IMR-90 (cell line): ENCODE results near the gene ROCK2. TPM values are rescaled to one million over a fixed set of nuclear protein-coding genes. Genes with fewer than 3 reads are reported as not detected.

Source experiments
- ATAC-seq: fragments of 200-7000 bp; cut with Tn5 transposase; 2 replicates; pipeline ENCODE4 v1.9.1; 2020; ENCODE audit warnings: low read depth, mild to moderate bottlenecking, moderate library complexity
- BruUV-seq: library from RNA; stranded (reverse); fragments of 400-500 nt; replicated peaks from 2 replicates; lab custom pipeline; 2021; lab: Mats Ljungman, UMichigan
- CTCF ChIA-PET: fragments of 300-600 bp; formaldehyde crosslinking; extraction: SDS; loops from one replicate; lab custom pipeline; 2021; ENCODE audit warnings: antibody characterized with exemption; lab: Yijun Ruan, JAX
- POLR2A ChIA-PET: fragments of 300-600 bp; sonication (Branson Sonifier 250); formaldehyde crosslinking; loops from one replicate; lab custom pipeline; 2022; ENCODE audit warnings: antibody characterized with exemption; ENCODE audit not compliant: unreplicated experiment; lab: Charles Lee
- DNase-seq: peaks from one replicate; pipeline ENCODE4 v3.0.0; 2013
- H2AFZ ChIP-seq: replicated peaks from 2 replicates; pipeline ENCODE3; 2013; ENCODE audit warnings: low read length, mild to moderate bottlenecking; ENCODE audit not compliant: poor library complexity
- H2AK5ac ChIP-seq: 2 replicates; pipeline ENCODE4 v1.6.1; 2013; ENCODE audit warnings: low read depth, low read length, inconsistent platforms
- H2AK9ac ChIP-seq: replicated peaks from 2 replicates; pipeline ENCODE3; 2013; ENCODE audit warnings: mild to moderate bottlenecking, low read depth, low read length, moderate library complexity; ENCODE audit not compliant: poor library complexity
- H2BK120ac ChIP-seq: 2 replicates; pipeline ENCODE4 v1.6.1; 2013; ENCODE audit warnings: low read depth, low read length, inconsistent platforms
- H2BK15ac ChIP-seq: 3 replicates; pipeline ENCODE4 v1.6.1; 2013; ENCODE audit warnings: low read depth, low read length, inconsistent platforms
- H2BK20ac ChIP-seq: 2 replicates; pipeline ENCODE4 v1.6.1; 2013; ENCODE audit warnings: low read depth, mild to moderate bottlenecking, inconsistent platforms, low read length, moderate library complexity
- H2BK5ac ChIP-seq: 2 replicates; pipeline ENCODE4 v1.6.1; 2013; ENCODE audit warnings: mild to moderate bottlenecking, low read depth, low read length, inconsistent platforms; ENCODE audit not compliant: poor library complexity, severe bottlenecking
- H3K14ac ChIP-seq: replicated peaks from 2 replicates; pipeline ENCODE4 v1.6.1; 2013; ENCODE audit warnings: low read depth, low read length, inconsistent platforms
- H3K18ac ChIP-seq: 2 replicates; pipeline ENCODE4 v1.6.1; 2013; ENCODE audit warnings: low read depth, low read length, control low read depth
- H3K23ac ChIP-seq: 2 replicates; pipeline ENCODE4 v1.6.1; 2013; ENCODE audit warnings: low read depth, low read length, inconsistent platforms
- H3K27ac ChIP-seq: 2 replicates; pipeline ENCODE4 v1.5.1; 2013; ENCODE audit warnings: mild to moderate bottlenecking, control low read depth, low read length; ENCODE audit not compliant: insufficient read depth
- H3K27me3 ChIP-seq: 2 replicates; pipeline ENCODE4 v1.6.1; 2013; ENCODE audit warnings: low read length; ENCODE audit not compliant: control insufficient read depth, insufficient read depth
- H3K36me3 ChIP-seq: 2 replicates; pipeline ENCODE4 v1.6.1; 2013; ENCODE audit warnings: low read length, mixed read lengths; ENCODE audit not compliant: control insufficient read depth, insufficient read depth
- H3K4ac ChIP-seq: 2 replicates; pipeline ENCODE4 v1.6.1; 2013; ENCODE audit warnings: low read depth, low read length, inconsistent platforms
- H3K4me1 ChIP-seq: 2 replicates; pipeline ENCODE4 v1.6.1; 2013; ENCODE audit warnings: low read length, mixed read lengths; ENCODE audit not compliant: control insufficient read depth, insufficient read depth
- H3K4me2 ChIP-seq: 2 replicates; pipeline ENCODE4 v1.6.1; 2013; ENCODE audit warnings: low read depth, mild to moderate bottlenecking, control low read depth, low read length, moderate library complexity
- H3K4me3 ChIP-seq: 2 replicates; pipeline ENCODE4 v1.5.1; 2013; ENCODE audit warnings: low read depth, mild to moderate bottlenecking, control low read depth, low read length, moderate library complexity; ENCODE audit not compliant: insufficient read depth
- H3K56ac ChIP-seq: 2 replicates; pipeline ENCODE4 v1.6.1; 2013; ENCODE audit warnings: low read length, inconsistent platforms; ENCODE audit not compliant: insufficient read depth; ENCODE audit errors: extremely low read depth
- H3K79me1 ChIP-seq, 2 experiments: 2 replicates each; pipeline ENCODE4 v1.6.1; 2013; ENCODE audit warnings: low read length in 2 of 2, inconsistent platforms in 1 of 2, low read depth in 1 of 2
- H3K9ac ChIP-seq: 2 replicates; pipeline ENCODE4 v1.6.1; 2013; ENCODE audit warnings: low read depth, low read length, control low read depth
- H3K9me1 ChIP-seq: 2 replicates; pipeline ENCODE4 v1.6.1; 2013; ENCODE audit warnings: low read length, inconsistent platforms; ENCODE audit not compliant: insufficient read depth
- H3K9me3 ChIP-seq: 2 replicates; pipeline ENCODE4 v1.6.1; 2013; ENCODE audit warnings: low read length; ENCODE audit not compliant: control insufficient read depth, insufficient read depth
- H4K20me1 ChIP-seq: 2 replicates; pipeline ENCODE4 v1.6.1; 2013; ENCODE audit warnings: low read length, inconsistent platforms; ENCODE audit not compliant: insufficient read depth
- H4K5ac ChIP-seq: 2 replicates; pipeline ENCODE4 v1.6.1; 2013; ENCODE audit warnings: mild to moderate bottlenecking, low read depth, low read length, control low read depth
- H4K8ac ChIP-seq, 2 experiments: 2 replicates each; pipeline ENCODE4 v1.6.1; 2013; ENCODE audit warnings: low read depth in 2 of 2, low read length in 2 of 2, control low read depth in 1 of 2, inconsistent platforms in 1 of 2
- H4K91ac ChIP-seq: 2 replicates; pipeline ENCODE4 v1.6.1; 2013; ENCODE audit warnings: low read depth, low read length, inconsistent platforms; ENCODE audit not compliant: insufficient read depth
- BHLHE40 ChIP-seq: fragments of 150-350 bp; IDR thresholded peaks from 2 replicates; pipeline ENCODE4 v1.6.1; 2016; ENCODE audit warnings: mild to moderate bottlenecking, low read depth, low read length
- CEBPB ChIP-seq: IDR thresholded peaks from 2 replicates; pipeline ENCODE4 v1.6.1; 2012; ENCODE audit warnings: low read depth, low read length, improper control_type of control experiment
- CHD1 ChIP-seq: IDR thresholded peaks from 2 replicates; pipeline ENCODE4 v1.6.1; 2012; ENCODE audit warnings: low read depth, low read length, improper control_type of control experiment
- CTCF ChIP-seq: conservative IDR thresholded peaks from 2 replicates; pipeline ENCODE4 v1.5.1; 2012; ENCODE audit warnings: mild to moderate bottlenecking, low read depth, low read length, improper control_type of control experiment
- FOS ChIP-seq: fragments of 150-350 bp; IDR thresholded peaks from 2 replicates; pipeline ENCODE4 v1.6.1; 2016; ENCODE audit warnings: low read depth, low read length
- MAFK ChIP-seq: IDR thresholded peaks from 2 replicates; pipeline ENCODE4 v1.6.1; 2012; ENCODE audit warnings: low read depth, low read length, improper control_type of control experiment
- MAZ ChIP-seq: IDR thresholded peaks from 2 replicates; pipeline ENCODE4 v1.6.1; 2012; ENCODE audit warnings: low read depth, mild to moderate bottlenecking, low read length, improper control_type of control experiment, moderate library complexity, borderline replicate concordance
- MXI1 ChIP-seq: IDR thresholded peaks from 2 replicates; pipeline ENCODE4 v1.6.1; 2012; ENCODE audit warnings: low read depth, mild to moderate bottlenecking, low read length, moderate library complexity, borderline replicate concordance
- NFE2L2 ChIP-seq: fragments of 150-350 bp; IDR thresholded peaks from 2 replicates; pipeline ENCODE4 v1.6.1; 2016; ENCODE audit warnings: low read depth, mild to moderate bottlenecking, low read length
- POLR2A ChIP-seq: IDR thresholded peaks from 2 replicates; pipeline ENCODE4 v1.6.1; 2012; ENCODE audit warnings: mild to moderate bottlenecking, low read depth, low read length
- RAD21 ChIP-seq: IDR thresholded peaks from 2 replicates; pipeline ENCODE4 v1.6.1; 2012; ENCODE audit warnings: low read length, improper control_type of control experiment
- RCOR1 ChIP-seq: IDR thresholded peaks from 2 replicates; pipeline ENCODE4 v1.6.1; 2012; ENCODE audit warnings: mild to moderate bottlenecking, low read length, improper control_type of control experiment; ENCODE audit not compliant: insufficient replicate concordance
- RFX5 ChIP-seq: IDR thresholded peaks from 2 replicates; pipeline ENCODE4 v1.8.0; 2012; ENCODE audit warnings: low read depth, mild to moderate bottlenecking, low read length, moderate library complexity
- SMC3 ChIP-seq: fragments of 150-350 bp; IDR thresholded peaks from 2 replicates; pipeline ENCODE4 v1.6.1; 2016; ENCODE audit warnings: low read depth, mild to moderate bottlenecking, antibody characterized with exemption, low read length, moderate library complexity
- USF2 ChIP-seq: fragments of 150-350 bp; IDR thresholded peaks from 2 replicates; pipeline ENCODE4 v1.6.1; 2017; ENCODE audit warnings: mild to moderate bottlenecking, antibody characterized with exemption, low read length, low read depth
- WGBS, 2 experiments: methylation state at CpG; one replicate each; pipeline versions ENCODE4 v1.1.5 to v1.1.7; 2013; ENCODE audit warnings: missing lambda C conversion rate in 2 of 2; ENCODE audit not compliant: insufficient read length in 1 of 2; ENCODE audit errors: extremely low coverage in 2 of 2; 5-methylcytosine and 5-hydroxymethylcytosine counted together
- dilution Hi-C: fragments of 300-500 bp; cut with HindIII; formaldehyde crosslinking; loops from one replicate; pipeline ENCODE4 v1.14.3; 2018; ENCODE audit warnings: low sequenced_read_pairs; ENCODE audit not compliant: unreplicated experiment
- in situ Hi-C: fragments of 300-500 bp; cut with MboI; formaldehyde crosslinking; loops from 3 replicates; pipeline ENCODE4 v1.14.3; 2019; ENCODE audit warnings: low sequenced_read_pairs, inconsistent platforms, mixed read lengths
- intact Hi-C: fragments of 100-400 bp; cut with micrococcal nuclease; formaldehyde crosslinking; loops from 2 replicates; pipeline ENCODE4 v1.10.0; 2022
- polyA plus RNA-seq, 3 experiments: library from polyadenylated mRNA; depleted of rRNA; stranded (reverse); fragments of >200 nt; gene quantifications; 2 replicates each; pipeline ENCODE4 v1.2.3, GENCODE V29; 2012; ENCODE audit warnings: low replicate concordance in 1 of 3
- total RNA-seq: library from RNA; depleted of rRNA; stranded (reverse); fragments of >200 nt; gene quantifications from 2 replicates; pipeline ENCODE4 v1.2.3, GENCODE V29; 2012
- TF ChIP-seq, protein P1 (sequence below): fragments of 150-350 bp; IDR thresholded peaks from 2 replicates; pipeline ENCODE4 v1.6.1; 2016; ENCODE audit warnings: low read depth, mild to moderate bottlenecking, low read length, moderate library complexity, borderline replicate concordance

Gene ROCK2
- total and polyA plus RNA-seq, 2 of the 4 experiments (the other 2 are of a cell fraction) = 9.0 to 28.3 TPM

DNA sequence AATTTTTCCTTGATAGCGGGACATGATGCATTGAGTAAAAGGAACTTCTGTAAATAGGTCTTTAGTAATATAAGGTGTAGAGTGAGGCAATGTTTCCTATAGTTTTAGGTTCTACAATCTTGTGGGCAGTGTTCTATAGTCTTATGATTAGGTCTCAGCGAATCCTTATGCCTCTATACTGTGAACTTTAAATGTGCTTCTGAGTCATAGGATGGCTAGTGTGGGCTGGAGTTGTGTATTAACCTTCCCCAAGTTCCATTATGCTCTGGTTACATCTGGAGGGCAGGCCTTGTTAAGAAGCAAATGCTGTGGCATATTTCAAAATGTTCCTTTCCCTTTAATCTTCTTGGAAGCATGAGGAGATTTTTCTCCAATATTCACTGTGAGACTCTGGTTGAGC, 73.5 kb downstream of the ROCK2 start:
- H3K79me1 ChIP-seq = peaks cover 32 to 57% of the 10 kb centered on the region in 2 experiments
- peak; percentile 92 for DNase-seq
- no peak overlapping the region for H3K23ac ChIP-seq
- H3K36me3 ChIP-seq = peaks cover 3% of the 10 kb centered on the region
- H2BK5ac ChIP-seq = peak overlapping the region; percentile 50
- H4K5ac ChIP-seq = no peak overlapping the region
- no peak overlapping the region for H2BK120ac ChIP-seq
- peaks cover 9% of the 10 kb centered on the region; the same call in 1 of the 2 replicates for H3K9me1 ChIP-seq
- WGBS, 2 experiments = no CpG with 5 or more reads among the region's 2 CpGs
- H2BK15ac ChIP-seq = no peak overlapping the region
- intact Hi-C loops = loop anchor here (5.0 kb wide), 1 partner anchor 71 kb away; the partner anchor contains the start of gene ROCK2
- no peak overlapping the region for H3K56ac ChIP-seq
- no peak overlapping the region for H4K91ac ChIP-seq
- ChIA-PET CTCF (no interaction called here), POLR2A (no interaction called here)
- H3K4ac ChIP-seq = no peak overlapping the region
- H3K18ac ChIP-seq = no peak overlapping the region
- H3K9me3 ChIP-seq = no peaks in the 10 kb centered on the region
- no peak overlapping the region for H3K27ac ChIP-seq
- no peak overlapping the region for H2AK9ac ChIP-seq
- in situ Hi-C loops = no loop called here
- peaks cover 6% of the 10 kb centered on the region for H3K4me1 ChIP-seq
- H2BK20ac ChIP-seq = no peak overlapping the region
- BruUV-seq = no TSS peak
- dilution Hi-C loops = no loop called here
- no peaks in the 10 kb centered on the region for H3K27me3 ChIP-seq
- no peak overlapping the region for H3K9ac ChIP-seq
- no peak overlapping the region for H3K4me2 ChIP-seq
- H4K8ac ChIP-seq = no peak overlapping the region
- H2AK5ac ChIP-seq = no peak overlapping the region
- H2AFZ ChIP-seq = no peak overlapping the region
- H3K4me3 ChIP-seq = no peak overlapping the region
- peaks cover 27% of the 10 kb centered on the region; the same call in 1 of the 2 replicates for H4K20me1 ChIP-seq
- peak; percentile 90 for ATAC-seq
- TF ChIP-seq SMC3 (no peak), FOS (no peak), CHD1 (no peak), RFX5 (no peak), CTCF (no peak), USF2 (no peak), RAD21 (no peak), MAFK (no peak), CEBPB (no peak), RCOR1 (no peak), NFE2L2 (no peak), MXI1 (no peak), POLR2A (no peak), BHLHE40 (no peak), MAZ (no peak)
- TF ChIP-seq, protein P1, sequence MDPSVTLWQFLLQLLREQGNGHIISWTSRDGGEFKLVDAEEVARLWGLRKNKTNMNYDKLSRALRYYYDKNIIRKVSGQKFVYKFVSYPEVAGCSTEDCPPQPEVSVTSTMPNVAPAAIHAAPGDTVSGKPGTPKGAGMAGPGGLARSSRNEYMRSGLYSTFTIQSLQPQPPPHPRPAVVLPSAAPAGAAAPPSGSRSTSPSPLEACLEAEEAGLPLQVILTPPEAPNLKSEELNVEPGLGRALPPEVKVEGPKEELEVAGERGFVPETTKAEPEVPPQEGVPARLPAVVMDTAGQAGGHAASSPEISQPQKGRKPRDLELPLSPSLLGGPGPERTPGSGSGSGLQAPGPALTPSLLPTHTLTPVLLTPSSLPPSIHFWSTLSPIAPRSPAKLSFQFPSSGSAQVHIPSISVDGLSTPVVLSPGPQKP = no peak
- H3K14ac ChIP-seq = no peak overlapping the region
